HepG2 (cell line): ENCODE data around the gene AKAP12. TPM values are rescaled to one million over a fixed set of nuclear protein-coding genes. Genes with fewer than 3 reads are reported as not detected.

ENCODE experiments used
- ATAC-seq: fragments of 200-7000 bp; cut with Tn5 transposase; 3 replicates; pipeline ENCODE4 v1.9.1; 2020; ENCODE audit warnings: mild to moderate bottlenecking, moderate library complexity
- BruUV-seq: library from RNA; stranded (reverse); fragments of 400-500 nt; replicated peaks from 2 replicates; lab custom pipeline; 2021; lab: Mats Ljungman, UMichigan
- CTCF ChIA-PET: fragments of 300-600 bp; formaldehyde crosslinking; extraction: SDS; loops from one replicate; lab custom pipeline; 2021; ENCODE audit warnings: low total read pairs, inconsistent platforms, low intra/inter-chr PET ratio; lab: Yijun Ruan, JAX
- POLR2A ChIA-PET: fragments of 350-600 bp; sonication (Branson Sonifier 250); formaldehyde crosslinking; loops from one replicate; lab custom pipeline; 2020; ENCODE audit warnings: antibody characterized with exemption, inconsistent platforms; lab: Yijun Ruan, JAX
- DNase-seq: peaks from one replicate; pipeline ENCODE4 v3.0.0-alpha.2; 2015; ENCODE audit warnings: low spot score
- FAIRE-seq: peaks from 3 replicates; lab custom pipeline; 2011; peaks lifted over from hg19 to GRCh38; lab: Jason Lieb, UNC
- H2AFZ ChIP-seq: one replicate; pipeline ENCODE4 v1.6.1; 2011; ENCODE audit warnings: low read length, inconsistent platforms
- H3K27ac ChIP-seq: fragments of 300-600 bp; 3 replicates; pipeline ENCODE4 v1.8.0; 2011; ENCODE audit warnings: mixed run types, mild to moderate bottlenecking, mixed read lengths, low read length, inconsistent platforms; ENCODE audit not compliant: insufficient read depth; ENCODE audit errors: extremely low read length
- H3K27me3 ChIP-seq, 2 experiments: fragments of 200-600 bp in 1 of 2; 2 replicates in 1 of 2; 3 replicates in 1 of 2; pipeline versions ENCODE4 v1.6.0 to v1.8.0; 2011; ENCODE audit warnings: low read length in 2 of 2, mild to moderate bottlenecking in 2 of 2, moderate library complexity in 2 of 2, inconsistent platforms in 1 of 2; ENCODE audit not compliant: insufficient read depth in 2 of 2, control insufficient read depth in 1 of 2
- H3K36me3 ChIP-seq, 2 experiments: fragments of 200-600 bp in 1 of 2; replicated peaks in 1 of 2; 2 replicates in 1 of 2; 3 replicates in 1 of 2; pipeline versions ENCODE4 v1.5.1 to v1.8.0; 2011; ENCODE audit warnings: low read length in 2 of 2, inconsistent platforms in 1 of 2; ENCODE audit not compliant: insufficient read depth in 2 of 2, control insufficient read depth in 1 of 2
- H3K4me1 ChIP-seq: 2 replicates; pipeline ENCODE4 v1.5.1; 2012; ENCODE audit warnings: low read length, inconsistent platforms; ENCODE audit not compliant: insufficient read depth
- H3K4me2 ChIP-seq: 2 replicates; pipeline ENCODE4 v1.6.0; 2011; ENCODE audit warnings: low read depth, low read length, inconsistent platforms
- H3K4me3 ChIP-seq, 3 experiments: fragments of 200-600 bp in 1 of 3; sonication (generic), shearing (Covaris generic) in 1 of 3; replicated peaks in 1 of 3; 2 replicates each; pipeline ENCODE4 v1.5.1; 2011 to 2016; ENCODE audit warnings: low read length in 3 of 3, inconsistent platforms in 2 of 3, low read depth in 2 of 3, mild to moderate bottlenecking in 2 of 3, control low read depth in 1 of 3, mixed read lengths in 1 of 3; ENCODE audit not compliant: insufficient read depth in 1 of 3
- H3K79me2 ChIP-seq: one replicate; pipeline ENCODE4 v1.6.1; 2011; ENCODE audit warnings: low read length, inconsistent platforms; ENCODE audit not compliant: insufficient read depth
- H3K9ac ChIP-seq: 2 replicates; pipeline ENCODE4 v1.6.0; 2011; ENCODE audit warnings: mild to moderate bottlenecking, low read depth, low read length, inconsistent platforms; ENCODE audit not compliant: insufficient read depth
- H3K9me3 ChIP-seq: 2 replicates; pipeline ENCODE4 v1.5.1; 2012; ENCODE audit warnings: mild to moderate bottlenecking, low read length
- H4K20me1 ChIP-seq: 2 replicates; pipeline ENCODE4 v1.6.0; 2011; ENCODE audit warnings: inconsistent platforms, mild to moderate bottlenecking, low read length, moderate library complexity; ENCODE audit not compliant: insufficient read depth
- GMEB2 ChIP-seq: IDR thresholded peaks from 2 replicates; pipeline ENCODE4 v1.6.1; 2016; ENCODE audit warnings: missing biosample characterization, missing genetic modification reagents, low read depth
- GTF2F1 ChIP-seq: fragments of 150-350 bp; IDR thresholded peaks from 2 replicates; pipeline ENCODE4 v1.6.1; 2014; ENCODE audit warnings: low read length
- KLF11 ChIP-seq: IDR thresholded peaks from 2 replicates; pipeline ENCODE4 v1.6.1; 2016; ENCODE audit warnings: missing compliant biosample characterization
- KLF9 ChIP-seq: IDR thresholded peaks from 2 replicates; pipeline ENCODE4 v1.6.1; 2016; ENCODE audit warnings: low read depth
- MEIS1 ChIP-seq: sonication (generic); formaldehyde crosslinking; IDR thresholded peaks from 2 replicates; pipeline ENCODE4 v1.9.0; 2021; ENCODE audit warnings: mild to moderate bottlenecking, missing genetic modification reagents, moderate library complexity, borderline replicate concordance
- NFIC ChIP-seq: IDR thresholded peaks from 2 replicates; pipeline ENCODE4 v1.6.1; 2012; ENCODE audit warnings: mild to moderate bottlenecking, low read length, inconsistent platforms
- PBX2 ChIP-seq: IDR thresholded peaks from 2 replicates; pipeline ENCODE4 v1.6.1; 2016; ENCODE audit warnings: control low read depth
- RARA ChIP-seq: IDR thresholded peaks from 2 replicates; pipeline ENCODE4 v1.6.1; 2016; ENCODE audit warnings: missing genetic modification reagents, missing compliant biosample characterization
- SNAPC5 ChIP-seq: sonication (generic); formaldehyde crosslinking; IDR thresholded peaks from 2 replicates; pipeline ENCODE4 v1.8.1; 2023; ENCODE audit warnings: mild to moderate bottlenecking, missing genetic modification reagents, borderline replicate concordance
- TBX3 ChIP-seq: fragments of 450-650 bp; IDR thresholded peaks from 2 replicates; pipeline ENCODE4 v1.6.1; 2017; ENCODE audit warnings: antibody characterized with exemption, mild to moderate bottlenecking, inconsistent platforms, borderline replicate concordance
- ZEB1 ChIP-seq: IDR thresholded peaks from 2 replicates; pipeline ENCODE4 v1.6.1; 2012; ENCODE audit warnings: mild to moderate bottlenecking, low read depth, inconsistent platforms; ENCODE audit not compliant: insufficient replicate concordance
- ZNF251 ChIP-seq: sonication (generic); formaldehyde crosslinking; IDR thresholded peaks from 2 replicates; pipeline ENCODE4 v1.9.0; 2021; ENCODE audit warnings: mild to moderate bottlenecking, missing genetic modification reagents
- ZNF256 ChIP-seq: sonication (generic); formaldehyde crosslinking; conservative IDR thresholded peaks from 2 replicates; pipeline ENCODE4 v1.4.0; 2020; ENCODE audit warnings: missing genetic modification reagents
- ZNF264 ChIP-seq: sonication (generic); formaldehyde crosslinking; IDR thresholded peaks from 2 replicates; pipeline ENCODE4 v1.4.0; 2020; ENCODE audit warnings: missing genetic modification reagents
- ZNF883 ChIP-seq: sonication (generic); formaldehyde crosslinking; IDR thresholded peaks from 2 replicates; pipeline ENCODE4 v1.5.1; 2020; ENCODE audit warnings: mild to moderate bottlenecking, missing genetic modification reagents; ENCODE audit errors: not compliant biosample characterization
- WGBS: methylation state at CpG from one replicate; pipeline ENCODE4 v1.1.6; 2017; ENCODE audit warnings: low lambda C conversion rate; 5-methylcytosine and 5-hydroxymethylcytosine counted together
- in situ Hi-C: cut with HindIII; loops from 2 replicates; pipeline ENCODE4 v1.10.0; 2017; ENCODE audit warnings: low pct_unique_long_range_greater_than_20kb; ENCODE audit not compliant: extremely low pct_ligation_motif_present
- intact Hi-C: fragments of 100-400 bp; cut with micrococcal nuclease; formaldehyde crosslinking; loops from one replicate; pipeline ENCODE4 v1.10.0; 2022; ENCODE audit not compliant: unreplicated experiment
- polyA plus RNA-seq, 8 experiments: library from polyadenylated mRNA; depleted of rRNA in 3 of 8; stranded (reverse) in 7 of 8; unstranded in 1 of 8; fragments of >200 nt; fragmentation: Illumina TruSeq in 4 of 8; extraction: Trizol in 4 of 8; gene quantifications; 2 replicates each; pipeline versions ENCODE4 v1.2.1 to v1.2.3, GENCODE V29; 2011 to 2016; ENCODE audit warnings: low read depth in 4 of 8, missing spikeins in 1 of 8, mixed read lengths in 1 of 8; ENCODE audit not compliant: insufficient read depth in 1 of 8
- total RNA-seq, 5 experiments: library from RNA; depleted of rRNA; stranded (reverse); fragments of >200 nt; fragmentation: Illumina TruSeq; extraction: Trizol; gene quantifications; 2 replicates each; pipeline ENCODE4 v1.2.3, GENCODE V29; 2016; ENCODE audit warnings: low read depth in 1 of 5
- TF ChIP-seq, protein P1 (sequence below): sonication (generic); formaldehyde crosslinking; IDR thresholded peaks from 2 replicates; pipeline ENCODE4 v1.4.0; 2020; ENCODE audit warnings: low read depth, mild to moderate bottlenecking, missing genetic modification reagents
- TF ChIP-seq, protein P2 (sequence below): sonication (generic); formaldehyde crosslinking; IDR thresholded peaks from 2 replicates; pipeline ENCODE4 v1.4.0; 2020; ENCODE audit warnings: missing genetic modification reagents, mild to moderate bottlenecking, borderline replicate concordance

The AKAP12 gene
- total and polyA plus RNA-seq, 2 of the 13 experiments (the other 11 are each of a cell fraction or from before 2014, with no cell fraction given), result 10.6 to 19.0 TPM

- TF ChIP-seq SNAPC5 (CRISPR knock-in tag) (no peak), ZEB1 (no peak), KLF11 (CRISPR knock-in tag) (no peak), GMEB2 (CRISPR knock-in tag) (no peak), PBX2 (CRISPR knock-in tag) (no peak), RARA (no peak), NFIC (no peak), ZNF251 (no peak)
- TF ChIP-seq, protein P1, sequence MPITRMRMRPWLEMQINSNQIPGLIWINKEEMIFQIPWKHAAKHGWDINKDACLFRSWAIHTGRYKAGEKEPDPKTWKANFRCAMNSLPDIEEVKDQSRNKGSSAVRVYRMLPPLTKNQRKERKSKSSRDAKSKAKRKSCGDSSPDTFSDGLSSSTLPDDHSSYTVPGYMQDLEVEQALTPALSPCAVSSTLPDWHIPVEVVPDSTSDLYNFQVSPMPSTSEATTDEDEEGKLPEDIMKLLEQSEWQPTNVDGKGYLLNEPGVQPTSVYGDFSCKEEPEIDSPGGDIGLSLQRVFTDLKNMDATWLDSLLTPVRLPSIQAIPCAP (CRISPR knock-in tag), result no peak
These were observed 35.4 kb downstream of the AKAP12 start (continued) for GRCh38 chr6:151275121-151275520.

GRCh38 chr6:151275566-151275965, 35.8 kb downstream of the AKAP12 start:
- Histone ChIP-seq H4K20me1 (no peaks in the 10 kb centered on the region), H2AFZ (no peak overlapping the region), H3K4me3 (no peak overlapping the region), H3K27me3 (no peaks in the 10 kb centered on the region), H3K36me3 (no peaks in the 10 kb centered on the region), H3K79me2 (no peaks in the 10 kb centered on the region), H3K9ac (no peak overlapping the region), H3K9me3 (no peaks in the 10 kb centered on the region), H3K4me2 (no peak overlapping the region), H3K27ac (no peak overlapping the region), H3K4me1 (no peaks in the 10 kb centered on the region)
- WGBS, result 65% methylated on average over 4 of the region's 4 CpGs
- ATAC-seq, result no peak
- FAIRE-seq, result no peak
- intact Hi-C loops (no loop called here), in situ Hi-C loops (no loop called here)
- ChIA-PET POLR2A (no interaction called here), CTCF (no interaction called here)
- DNase-seq, result no peak
- no TSS peak for BruUV-seq
- no peak for TF ChIP-seq TBX3
- no peak for TF ChIP-seq GTF2F1
- TF ChIP-seq ZNF256, result no peak
- no peak for TF ChIP-seq ZNF883 (CRISPR knock-in tag)
- no peak for TF ChIP-seq KLF9 (CRISPR knock-in tag)
- no peak for TF ChIP-seq ZNF264 (CRISPR knock-in tag)
- no peak for TF ChIP-seq MEIS1
- TF ChIP-seq, protein P2, sequence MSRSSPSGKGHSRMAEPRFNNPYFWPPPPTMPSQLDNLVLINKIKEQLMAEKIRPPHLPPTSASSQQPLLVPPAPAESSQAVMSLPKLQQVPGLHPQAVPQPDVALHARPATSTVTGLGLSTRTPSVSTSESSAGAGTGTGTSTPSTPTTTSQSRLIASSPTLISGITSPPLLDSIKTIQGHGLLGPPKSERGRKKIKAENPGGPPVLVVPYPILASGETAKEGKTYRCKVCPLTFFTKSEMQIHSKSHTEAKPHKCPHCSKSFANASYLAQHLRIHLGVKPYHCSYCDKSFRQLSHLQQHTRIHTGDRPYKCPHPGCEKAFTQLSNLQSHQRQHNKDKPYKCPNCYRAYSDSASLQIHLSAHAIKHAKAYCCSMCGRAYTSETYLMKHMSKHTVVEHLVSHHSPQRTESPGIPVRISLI, result no peak
